GM21825 (cell line): ENCODE results near the gene PPM1L.
"Not testable (repeated sequence)": the region's sequence is repeated elsewhere in the genome, so short reads cannot be mapped to it uniquely, and the experiment has no call there.

ENCODE experiments used
- ATAC-seq: cut with Tn5 transposase; IDR thresholded peaks from one replicate; pipeline ENCODE4 v1.9.1; 2021; ENCODE audit warnings: mild to moderate bottlenecking, moderate library complexity; ENCODE audit not compliant: unreplicated experiment

PPM1L gene

DNA sequence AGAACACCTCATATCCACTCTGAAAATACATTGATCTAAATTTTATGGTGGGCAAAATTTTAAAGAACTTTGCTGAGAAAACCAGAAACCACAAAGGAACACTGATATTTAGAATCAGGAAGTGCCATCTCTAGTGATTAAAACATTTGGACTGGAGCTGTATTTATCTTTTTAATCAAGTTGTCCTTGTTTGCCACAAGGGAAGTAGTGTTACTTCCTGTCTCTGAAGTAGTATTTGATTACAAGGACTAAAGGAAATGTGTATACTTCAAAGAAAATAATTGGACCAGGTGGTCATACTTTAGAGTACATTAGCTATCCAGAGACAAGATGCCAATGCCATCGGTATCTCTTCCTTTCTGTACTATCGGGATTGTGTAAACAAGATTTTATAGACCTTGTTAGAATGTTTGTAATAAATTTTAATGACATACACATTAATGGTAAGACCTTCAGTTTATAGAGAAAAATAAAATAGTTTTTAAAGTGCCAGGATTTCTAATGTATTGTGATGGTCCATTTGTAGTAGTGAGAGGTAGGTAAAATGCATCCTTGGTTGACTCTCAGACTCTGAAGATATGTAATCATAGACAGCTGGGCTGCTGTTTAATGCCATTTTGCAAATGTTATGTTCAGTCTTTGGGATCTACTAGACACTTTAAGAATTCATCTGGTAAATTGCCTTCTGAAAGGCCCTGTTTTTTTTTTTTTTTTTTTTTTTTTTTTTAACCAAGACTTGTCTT, 217.2 kb downstream of the PPM1L start:
- ATAC-seq = no peak

DNA sequence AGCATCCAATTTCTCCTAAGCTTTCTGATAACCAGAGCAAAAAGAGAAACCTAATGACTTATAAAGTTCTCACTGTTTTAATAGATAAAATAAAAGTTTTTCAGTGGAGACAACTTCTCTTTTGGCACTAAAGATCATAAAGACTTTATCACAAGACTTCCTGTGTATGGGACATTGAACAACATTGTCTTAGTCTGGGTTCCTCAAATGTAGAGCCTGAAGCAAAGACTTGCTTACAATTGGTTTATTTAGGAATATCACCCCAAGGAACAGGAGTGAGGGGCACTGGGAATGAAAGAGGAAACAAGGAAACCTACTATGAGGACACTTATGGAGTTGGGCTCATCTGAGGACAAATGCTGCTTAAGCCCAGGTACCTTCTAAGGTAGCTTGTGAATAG, 221.7 kb downstream of the PPM1L start:
- no peak for ATAC-seq

DNA sequence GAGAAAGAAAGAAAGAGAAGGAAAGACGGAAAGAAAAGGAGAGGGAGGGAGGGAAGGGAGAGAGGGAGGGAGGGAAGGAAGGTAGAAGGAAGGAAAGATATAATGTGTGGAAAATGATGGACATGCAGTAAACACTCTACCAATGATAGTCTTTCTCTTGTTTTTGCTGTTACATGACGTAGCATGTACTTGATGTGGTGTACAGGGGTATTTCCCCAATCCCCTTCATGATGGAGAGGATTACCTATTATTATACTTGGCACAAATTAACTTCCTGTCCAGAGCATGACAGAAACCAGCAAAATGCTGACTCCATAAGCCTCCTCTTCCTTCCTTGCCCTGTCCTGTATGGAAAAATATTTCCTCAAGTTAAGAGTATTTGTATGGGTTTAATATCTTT, 224.7 kb downstream of the PPM1L start:
- peak; percentile 69 for ATAC-seq

DNA sequence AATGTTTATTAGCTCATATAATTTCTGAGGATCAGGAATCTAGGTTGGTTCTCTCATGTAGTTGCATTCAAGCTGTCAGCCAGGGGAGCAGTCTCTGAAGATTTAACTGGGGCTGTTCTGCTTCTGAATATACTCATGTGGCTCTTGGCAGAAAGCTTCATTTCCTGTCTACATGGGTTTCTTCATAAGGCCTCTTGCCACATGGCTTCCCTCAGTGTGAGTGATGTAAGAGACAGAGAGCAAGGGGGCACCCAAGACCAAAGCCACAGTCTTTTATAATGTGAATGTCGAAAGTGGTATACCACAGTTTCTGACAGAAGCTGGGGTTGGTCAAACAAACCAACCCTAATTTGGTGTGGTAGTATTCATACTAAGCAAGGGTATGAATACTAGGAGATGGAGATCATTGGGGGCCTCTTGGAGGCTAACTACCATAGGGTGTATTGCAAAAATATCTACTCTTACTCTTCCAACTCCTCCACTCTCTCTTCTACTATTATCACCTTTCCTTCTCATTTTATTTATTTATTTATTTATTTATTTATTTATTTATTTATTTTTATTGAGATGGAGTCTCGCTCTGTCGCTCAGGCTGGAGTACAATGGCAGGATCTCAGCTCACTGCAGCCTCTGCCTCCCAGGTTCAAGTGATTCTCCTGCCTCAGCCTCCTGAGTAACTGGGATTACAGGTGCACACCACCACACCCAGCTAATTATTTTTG, 225.3 kb downstream of the PPM1L start:
- peak; percentile 89 for ATAC-seq

DNA sequence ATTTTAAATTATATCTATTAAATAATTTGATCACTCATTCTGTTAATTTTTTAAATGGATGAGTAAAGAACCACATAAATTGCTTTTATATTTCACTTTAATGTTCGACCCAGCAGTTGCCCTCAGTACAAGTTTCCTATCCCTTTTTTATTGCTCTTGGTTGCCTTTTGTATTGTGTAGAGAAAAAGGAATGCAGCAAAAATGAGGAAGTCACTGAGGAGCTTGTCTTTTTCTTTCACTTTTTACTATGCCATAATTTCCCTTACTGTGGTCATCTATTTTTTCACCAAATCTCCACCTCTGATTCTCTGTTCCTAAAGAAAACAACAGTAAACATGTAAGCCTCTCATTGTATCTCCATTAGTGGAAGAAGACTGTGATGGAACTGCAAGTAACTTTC, 226.5 kb downstream of the PPM1L start:
- ATAC-seq = no peak

DNA sequence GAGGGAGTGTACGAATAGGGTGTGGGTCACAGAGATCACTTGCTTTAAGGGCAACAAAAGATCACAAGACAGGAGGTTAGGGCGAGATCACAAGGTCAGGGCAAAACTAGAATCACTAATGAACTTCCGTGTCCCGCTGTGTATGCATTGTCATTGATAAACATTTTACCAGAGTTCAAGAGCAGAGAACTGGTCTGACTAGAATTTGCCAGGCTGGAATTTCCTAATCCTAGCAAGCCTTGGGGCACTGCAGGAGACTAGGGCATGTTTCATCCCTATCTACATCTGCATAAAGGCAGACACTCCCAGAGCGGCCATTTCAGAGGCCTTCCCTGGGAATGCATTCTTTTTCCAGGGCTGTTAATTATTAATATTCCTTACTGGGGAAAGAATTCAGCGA, 227.9 kb downstream of the PPM1L start:
- ATAC-seq = not testable (repeated sequence)

DNA sequence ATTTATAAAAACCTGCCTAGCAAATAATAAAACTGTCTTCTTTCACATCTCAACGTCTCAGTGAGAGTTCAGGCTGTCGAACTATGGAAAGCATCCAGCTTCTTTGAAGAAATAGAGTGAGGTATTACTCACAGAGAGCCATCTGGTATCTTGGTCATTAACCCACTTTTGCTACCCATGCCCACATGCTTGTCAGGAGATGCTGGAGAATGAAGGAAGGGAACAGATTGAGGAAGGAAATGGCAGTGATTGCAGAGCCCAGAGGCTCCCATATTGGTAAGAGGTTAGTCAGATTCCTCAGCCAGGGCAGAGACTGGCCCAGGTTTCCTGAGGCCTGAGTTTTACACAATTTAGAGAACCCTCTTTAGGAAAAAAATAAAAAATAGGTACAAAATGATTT, 230.0 kb downstream of the PPM1L start:
- ATAC-seq = no peak

DNA sequence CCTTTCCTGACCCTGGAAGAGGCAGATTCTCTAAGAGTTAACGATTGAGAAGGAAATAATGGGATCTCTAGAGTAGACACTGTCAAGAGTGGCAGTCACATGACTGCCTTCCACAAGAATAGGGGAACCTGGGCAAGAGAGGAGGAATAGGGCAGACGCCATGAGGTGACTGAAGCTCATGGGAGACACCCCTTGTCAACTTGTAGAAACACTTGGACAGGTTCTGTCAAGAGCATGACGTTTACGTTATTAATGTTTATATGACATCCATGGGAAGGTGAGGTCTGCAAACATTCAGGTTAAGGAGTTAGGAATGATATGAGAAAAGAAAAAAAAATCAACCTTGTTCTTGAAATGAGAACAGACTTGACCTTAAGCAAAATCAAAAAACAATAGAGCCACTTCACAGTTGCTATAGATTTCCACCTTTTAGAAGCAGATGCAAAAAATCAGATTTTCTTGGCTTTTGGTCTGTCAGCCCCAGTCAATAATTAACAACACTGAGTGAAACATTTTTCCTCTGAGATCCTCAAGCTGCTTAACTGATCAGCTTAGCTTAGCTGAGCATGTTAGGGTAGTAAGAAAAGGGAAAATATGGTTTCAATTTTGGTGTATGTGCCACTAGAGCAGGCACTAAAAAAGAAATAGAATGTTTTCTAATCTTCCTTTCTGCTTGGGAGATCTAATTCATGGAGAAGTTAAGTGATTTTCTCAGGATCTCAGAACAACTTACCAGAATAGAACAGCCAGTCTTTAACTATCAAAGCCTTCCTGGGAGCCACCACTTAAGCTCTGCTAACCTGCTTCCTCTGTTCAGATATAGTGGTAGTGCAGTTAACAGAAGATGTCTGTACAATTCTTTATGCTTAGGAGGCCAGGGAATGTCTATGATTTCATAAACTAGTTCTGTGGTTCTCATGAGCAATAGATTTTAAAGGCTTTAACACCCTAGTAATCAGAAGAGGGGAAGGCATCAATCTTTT, 232.2 kb downstream of the PPM1L start:
- ATAC-seq = peak; percentile 69

DNA sequence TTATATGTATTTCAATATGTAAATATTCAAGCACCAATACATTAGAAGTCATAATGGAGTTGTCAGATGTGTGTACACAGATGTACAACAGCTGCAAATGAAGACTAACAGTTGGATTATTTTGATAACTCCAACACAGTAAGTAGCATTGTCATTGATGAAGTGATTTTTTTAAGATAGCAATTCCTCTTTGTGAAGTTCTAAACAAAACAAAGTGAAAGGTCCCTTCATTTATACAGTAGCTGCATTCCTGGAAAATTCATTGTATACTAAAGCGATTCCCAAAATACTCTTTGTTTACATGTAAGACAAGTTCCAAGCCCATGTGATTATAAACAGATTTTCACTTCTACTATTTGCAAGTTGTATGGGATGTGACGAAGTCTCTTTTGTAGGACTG, 234.4 kb downstream of the PPM1L start:
- ATAC-seq = no peak

DNA sequence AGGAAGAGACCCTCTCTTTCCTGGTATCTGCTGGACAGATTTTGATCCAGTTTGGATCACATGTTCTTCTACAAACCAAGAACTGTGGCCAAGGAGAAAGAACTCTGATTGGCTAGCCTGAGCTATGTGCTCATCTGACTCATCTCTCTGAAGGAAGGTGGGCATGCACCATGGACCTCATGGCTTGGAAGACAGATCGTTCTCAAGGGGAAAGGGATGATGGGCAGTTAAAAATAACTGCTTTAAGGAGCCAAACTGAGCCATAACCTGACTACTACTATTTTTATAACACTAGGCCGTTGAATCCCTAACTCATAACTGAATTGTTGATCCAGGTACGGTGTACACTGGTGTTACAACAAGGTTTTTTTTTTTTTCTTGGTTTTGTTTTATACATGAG, 236.7 kb downstream of the PPM1L start:
- ATAC-seq = no peak

DNA sequence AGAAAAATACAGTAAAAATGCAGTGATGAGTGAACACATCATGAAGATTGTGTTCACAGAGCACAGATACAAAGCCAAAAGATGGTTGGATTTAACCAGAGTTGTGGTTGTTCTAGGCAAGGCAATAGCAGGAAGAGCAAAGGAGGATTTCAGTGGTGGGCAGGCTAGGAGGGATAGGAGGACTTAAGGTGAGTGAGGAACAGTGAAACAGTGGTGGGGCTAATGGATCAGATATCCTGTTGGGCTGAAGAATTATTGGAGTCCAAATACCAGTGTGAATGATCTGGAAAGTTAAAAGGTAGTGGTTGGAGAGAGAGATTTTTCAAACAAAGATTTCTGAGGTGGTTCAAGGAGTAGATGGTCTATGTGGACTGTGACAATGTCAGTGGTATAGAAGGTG, 240.8 kb downstream of the PPM1L start:
- no peak for ATAC-seq

DNA sequence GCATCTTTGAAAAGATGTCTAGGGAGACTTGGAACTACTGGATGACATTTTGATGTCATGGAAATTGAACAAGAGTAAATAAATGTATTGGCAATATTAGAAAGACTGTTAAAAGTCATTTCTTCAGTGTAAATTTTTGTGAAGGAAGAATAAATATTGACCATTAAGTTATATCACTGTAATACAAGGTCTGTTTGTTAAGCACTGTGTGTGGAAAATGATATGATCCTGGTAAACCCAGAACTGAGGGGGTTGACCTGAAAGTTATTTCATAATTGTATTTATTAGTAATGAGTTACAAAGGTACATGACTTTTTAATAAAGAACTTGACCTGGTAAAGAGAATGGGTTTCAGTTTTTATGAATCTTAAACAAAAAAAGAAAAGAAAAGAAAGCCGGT, 242.6 kb downstream of the PPM1L start:
- no peak for ATAC-seq

DNA sequence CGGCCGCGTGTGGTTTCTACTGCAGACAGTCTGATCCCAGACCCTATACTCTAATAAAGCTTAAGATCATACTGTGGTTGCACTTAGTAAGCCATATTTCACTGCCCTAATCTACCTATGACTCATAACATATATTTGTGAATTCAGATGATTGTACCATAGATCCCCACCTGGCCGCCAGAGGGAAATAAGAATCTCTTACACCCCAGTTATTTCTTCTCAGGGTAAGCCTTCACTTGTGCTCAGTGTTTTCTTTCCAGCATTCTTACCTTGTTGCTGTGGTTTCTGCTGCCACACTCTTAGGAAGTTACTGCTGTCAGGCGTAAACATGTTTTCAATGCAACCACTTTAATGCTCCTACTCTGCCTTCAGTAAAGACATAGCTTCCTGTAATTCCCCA, 243.2 kb downstream of the PPM1L start:
- ATAC-seq = no peak

DNA sequence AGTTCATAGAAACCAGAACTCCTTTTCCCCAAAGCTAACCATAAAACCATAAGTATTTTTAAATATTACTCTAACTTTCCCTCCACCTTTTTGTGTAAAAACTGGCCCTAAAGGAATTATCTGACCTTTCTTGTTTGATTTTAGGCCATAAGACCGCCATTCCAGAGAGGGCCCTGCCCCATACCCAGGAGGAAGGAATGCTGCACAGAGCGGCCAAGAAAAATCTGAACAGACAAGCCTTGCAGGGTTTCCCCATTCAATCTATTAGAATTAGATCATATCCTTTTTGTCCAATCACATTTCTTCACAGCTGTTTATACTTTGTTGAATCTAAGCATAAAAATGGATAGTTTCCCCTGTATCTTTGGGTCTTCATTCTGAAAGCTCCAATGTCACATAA, 252.1 kb downstream of the PPM1L start:
- ATAC-seq = no peak

DNA sequence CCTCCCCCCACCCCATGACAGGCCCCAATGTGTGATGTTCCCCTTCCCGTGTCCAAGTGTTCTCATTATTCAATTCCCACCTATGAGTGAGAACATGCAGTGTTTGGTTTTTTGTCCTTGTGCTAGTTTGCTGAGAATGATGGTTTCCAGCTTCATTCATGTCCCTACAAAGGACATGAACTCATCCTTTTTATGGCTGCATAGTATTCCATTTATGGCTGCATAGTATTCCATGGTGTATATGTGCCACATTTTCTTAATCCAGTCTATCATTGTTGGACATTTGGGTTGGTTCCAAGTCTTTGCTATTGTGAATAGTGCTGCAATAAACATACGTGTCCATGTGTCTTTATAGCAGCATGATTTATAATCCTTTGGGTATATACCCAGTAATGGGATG, 254.1 kb downstream of the PPM1L start:
- ATAC-seq = not testable (repeated sequence)

DNA sequence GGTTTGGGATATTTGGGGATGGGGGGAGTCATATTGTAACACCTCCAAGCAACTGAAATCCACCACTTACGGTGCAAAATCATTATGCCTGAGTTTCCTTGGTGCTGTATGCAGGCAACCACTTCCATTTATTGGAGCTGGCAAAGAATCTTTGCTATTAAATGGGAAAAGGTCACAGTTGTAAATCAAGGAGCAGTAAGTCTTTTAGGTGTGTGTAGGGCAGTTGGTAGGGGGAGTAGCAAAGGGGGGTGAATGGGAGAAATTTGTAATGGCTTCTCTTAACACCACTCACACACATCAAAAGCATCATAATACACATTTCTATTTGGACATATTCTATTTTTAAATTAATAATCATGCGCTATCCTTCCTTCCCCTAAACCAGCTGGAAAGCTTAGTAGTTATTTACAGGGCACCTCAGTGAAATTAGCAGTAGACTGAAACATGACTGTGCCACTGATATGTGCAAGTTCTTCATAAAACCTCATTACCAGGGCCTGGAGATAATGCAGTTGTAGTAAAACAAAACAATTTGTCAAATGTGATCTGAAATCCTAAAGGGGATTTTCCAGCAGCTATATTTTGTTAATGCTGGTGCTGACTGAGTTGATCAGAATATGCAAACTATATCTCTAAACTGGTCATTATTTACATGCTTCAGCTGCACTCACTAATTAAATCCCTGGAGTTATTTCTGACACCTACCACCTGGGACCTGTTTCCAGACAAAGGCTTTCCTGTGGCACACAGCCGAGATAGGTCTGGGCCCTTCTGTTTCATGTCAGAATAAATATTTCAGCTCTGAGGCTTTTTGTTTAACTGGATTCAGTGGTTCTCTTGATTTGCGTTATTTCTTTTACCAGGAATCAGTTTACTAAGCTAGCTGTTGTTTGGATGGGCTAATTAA, 259.1 kb downstream of the PPM1L start:
- ATAC-seq = no peak

DNA sequence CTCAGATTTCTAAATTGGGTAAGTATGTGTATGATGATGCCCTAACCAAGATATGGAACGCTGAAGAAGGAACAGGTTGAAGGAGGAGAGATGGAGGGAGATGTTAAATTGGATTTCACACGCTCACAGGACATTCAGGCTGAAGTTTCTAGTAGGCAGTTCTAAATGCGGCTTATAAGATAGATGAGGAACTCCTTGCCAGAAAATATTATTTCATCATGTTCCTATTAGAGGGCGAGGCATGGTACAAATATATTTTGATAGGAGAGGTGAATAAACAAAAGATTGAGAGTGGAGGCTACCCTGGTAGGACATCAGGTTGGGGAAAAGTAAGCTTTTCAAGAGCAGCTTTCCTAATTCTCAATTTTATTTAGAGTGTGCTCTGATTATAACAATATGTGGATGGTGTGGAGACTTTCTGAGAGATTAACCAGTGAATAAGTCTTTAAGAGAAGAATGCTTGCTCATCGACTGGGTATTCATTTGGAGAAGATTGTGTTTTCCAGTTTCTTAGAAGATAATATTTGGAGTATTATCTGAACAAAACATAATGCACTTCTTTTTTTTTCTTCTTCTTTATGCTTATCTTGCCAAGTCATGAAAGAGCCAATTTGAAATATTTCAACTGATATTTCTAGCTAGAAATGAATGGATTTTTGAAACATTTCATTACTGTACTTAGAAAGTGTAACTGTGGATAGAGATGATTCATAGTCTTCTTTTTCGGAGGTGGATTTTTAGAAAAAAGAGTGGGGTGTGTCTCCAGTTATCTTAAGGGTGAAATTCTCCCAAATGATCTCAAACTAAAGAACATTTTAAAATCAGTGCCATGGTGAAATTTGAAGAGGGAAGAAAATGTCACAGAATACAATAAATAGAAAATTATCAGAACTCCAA, 260.6 kb downstream of the PPM1L start:
- ATAC-seq = no peak

DNA sequence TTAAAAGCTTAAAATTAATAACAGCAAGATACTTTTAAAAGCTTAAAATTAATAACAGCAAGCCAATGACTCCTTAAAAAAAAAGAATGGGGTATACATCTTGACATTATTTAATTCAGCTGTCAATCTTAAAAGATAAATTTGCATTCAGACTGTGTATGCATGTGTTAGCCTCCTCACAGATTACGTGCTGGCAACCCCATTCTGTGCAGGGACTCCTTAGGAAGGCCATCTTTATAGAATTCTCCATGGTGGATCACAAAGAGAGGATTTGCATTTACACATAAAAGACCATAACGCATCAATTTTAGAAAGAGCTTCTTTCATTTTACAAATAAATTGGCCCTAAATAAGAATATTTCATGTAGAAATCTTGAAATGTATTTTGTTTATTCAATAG, 261.9 kb downstream of the PPM1L start:
- no peak for ATAC-seq

DNA sequence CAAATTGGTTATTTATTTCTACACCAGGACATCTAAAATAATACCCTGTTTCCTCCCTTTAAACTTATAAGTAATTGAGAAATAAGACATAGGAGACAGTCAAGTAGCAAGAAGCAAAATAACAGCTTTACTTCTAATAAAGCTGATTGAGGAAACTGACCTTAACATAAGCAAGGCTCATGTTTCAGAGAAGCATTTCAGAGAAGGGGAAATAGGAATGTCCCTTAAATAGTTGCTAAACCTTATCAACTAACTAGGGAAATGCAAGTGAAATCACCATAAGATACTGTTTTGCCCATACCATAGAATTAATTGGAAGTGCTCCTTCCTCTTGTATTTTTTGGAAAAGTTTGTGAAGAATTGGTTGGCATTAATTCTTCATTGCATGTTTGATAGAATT, 264.2 kb downstream of the PPM1L start:
- no peak for ATAC-seq
